IPS-18c (cell line): ENCODE results near the gene RNF112.

Experiments
- H3K4me3 ChIP-seq: 2 replicates; pipeline ENCODE4 v1.7.0; 2013; ENCODE audit warnings: low read depth, mild to moderate bottlenecking, low read length, moderate library complexity; ENCODE audit not compliant: insufficient read depth
- H3K9me3 ChIP-seq: one replicate; pipeline ENCODE4 v1.6.1; 2013; ENCODE audit warnings: mild to moderate bottlenecking, low read length, moderate library complexity; ENCODE audit not compliant: control insufficient read depth, insufficient read depth

Gene RNF112, protein sequence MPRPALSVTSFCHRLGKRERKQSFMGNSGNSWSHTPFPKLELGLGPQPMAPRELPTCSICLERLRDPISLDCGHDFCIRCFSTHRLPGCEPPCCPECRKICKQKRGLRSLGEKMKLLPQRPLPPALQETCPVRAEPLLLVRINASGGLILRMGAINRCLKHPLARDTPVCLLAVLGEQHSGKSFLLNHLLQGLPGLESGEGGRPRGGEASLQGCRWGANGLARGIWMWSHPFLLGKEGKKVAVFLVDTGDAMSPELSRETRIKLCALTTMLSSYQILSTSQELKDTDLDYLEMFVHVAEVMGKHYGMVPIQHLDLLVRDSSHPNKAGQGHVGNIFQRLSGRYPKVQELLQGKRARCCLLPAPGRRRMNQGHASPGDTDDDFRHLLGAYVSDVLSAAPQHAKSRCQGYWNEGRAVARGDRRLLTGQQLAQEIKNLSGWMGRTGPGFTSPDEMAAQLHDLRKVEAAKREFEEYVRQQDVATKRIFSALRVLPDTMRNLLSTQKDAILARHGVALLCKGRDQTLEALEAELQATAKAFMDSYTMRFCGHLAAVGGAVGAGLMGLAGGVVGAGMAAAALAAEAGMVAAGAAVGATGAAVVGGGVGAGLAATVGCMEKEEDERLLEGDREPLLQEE

GRCh38 chr17:19410875-19411620, at the start of gene RNF112:
RNF112 (plus strand) TSS chr17:19411232; CDS start chr17:19411409, 177 bp downstream.
- Histone ChIP-seq H3K9me3 (no peaks in the 10 kb centered on the region), H3K4me3 (no peak within 1 kb of the TSS)

GRCh38 chr17:19361326-19361725, 49.7 kb upstream of the RNF112 start:
- H3K9me3 ChIP-seq = no peaks in the 10 kb centered on the region
- no peak overlapping the region for H3K4me3 ChIP-seq

GRCh38 chr17:19361944-19362276, 49.1 kb upstream of the RNF112 start:
- Histone ChIP-seq H3K9me3 (no peaks in the 10 kb centered on the region), H3K4me3 (peak overlapping the region; percentile 77)

GRCh38 chr17:19362277-19363113, 48.5 kb upstream of the RNF112 start, which contains the start of gene B9D1:
B9D1 (minus strand) TSS chr17:19362723; CDS start chr17:19362569, 154 bp downstream.
- H3K4me3 ChIP-seq = peak within 1 kb of the TSS; percentile 77
- no peaks in the 10 kb centered on the region for H3K9me3 ChIP-seq

GRCh38 chr17:19363114-19363438, 48.0 kb upstream of the RNF112 start:
- peak overlapping the region; percentile 77; the same call in 1 of the 2 replicates for H3K4me3 ChIP-seq
- no peaks in the 10 kb centered on the region for H3K9me3 ChIP-seq

DNA sequence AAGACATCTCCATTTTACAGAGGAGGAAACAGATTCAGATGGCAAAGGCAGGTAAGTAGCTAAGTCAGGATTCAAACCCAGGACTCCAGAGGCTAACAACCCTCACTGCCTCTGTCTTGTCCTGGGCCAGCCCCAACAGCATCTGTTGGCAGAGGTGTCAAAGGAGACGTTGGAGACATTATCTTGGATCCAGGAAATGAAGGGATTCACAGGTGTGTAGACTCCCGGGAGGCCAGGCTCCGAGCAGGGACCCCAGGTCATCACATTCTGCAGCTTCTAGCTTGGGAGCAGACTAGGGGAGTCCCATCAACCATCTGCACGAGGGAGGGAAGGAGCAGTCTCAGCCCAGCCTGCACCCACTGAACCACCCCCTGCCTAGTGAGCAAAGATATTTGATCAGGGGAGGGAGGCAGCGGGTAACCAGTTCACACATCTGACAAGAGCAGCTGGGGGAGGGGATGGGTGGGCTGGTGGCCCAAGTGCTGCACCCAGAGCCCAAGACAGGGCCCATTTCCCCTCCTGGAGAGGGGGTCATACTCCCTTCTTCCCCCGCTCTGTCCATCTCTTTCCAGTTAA, 47.5 kb upstream of the RNF112 start:
- Histone ChIP-seq H3K4me3 (no peak overlapping the region), H3K9me3 (no peaks in the 10 kb centered on the region)

- H3K4me3 ChIP-seq = no peak overlapping the region
- no peaks in the 10 kb centered on the region for H3K9me3 ChIP-seq
These were observed 46.1 kb upstream of the RNF112 start for GRCh38 chr17:19364699-19365498.

- Histone ChIP-seq H3K9me3 (no peaks in the 10 kb centered on the region), H3K4me3 (no peak overlapping the region)
These were observed 45.6 kb upstream of the RNF112 start for GRCh38 chr17:19365499-19365817.

DNA sequence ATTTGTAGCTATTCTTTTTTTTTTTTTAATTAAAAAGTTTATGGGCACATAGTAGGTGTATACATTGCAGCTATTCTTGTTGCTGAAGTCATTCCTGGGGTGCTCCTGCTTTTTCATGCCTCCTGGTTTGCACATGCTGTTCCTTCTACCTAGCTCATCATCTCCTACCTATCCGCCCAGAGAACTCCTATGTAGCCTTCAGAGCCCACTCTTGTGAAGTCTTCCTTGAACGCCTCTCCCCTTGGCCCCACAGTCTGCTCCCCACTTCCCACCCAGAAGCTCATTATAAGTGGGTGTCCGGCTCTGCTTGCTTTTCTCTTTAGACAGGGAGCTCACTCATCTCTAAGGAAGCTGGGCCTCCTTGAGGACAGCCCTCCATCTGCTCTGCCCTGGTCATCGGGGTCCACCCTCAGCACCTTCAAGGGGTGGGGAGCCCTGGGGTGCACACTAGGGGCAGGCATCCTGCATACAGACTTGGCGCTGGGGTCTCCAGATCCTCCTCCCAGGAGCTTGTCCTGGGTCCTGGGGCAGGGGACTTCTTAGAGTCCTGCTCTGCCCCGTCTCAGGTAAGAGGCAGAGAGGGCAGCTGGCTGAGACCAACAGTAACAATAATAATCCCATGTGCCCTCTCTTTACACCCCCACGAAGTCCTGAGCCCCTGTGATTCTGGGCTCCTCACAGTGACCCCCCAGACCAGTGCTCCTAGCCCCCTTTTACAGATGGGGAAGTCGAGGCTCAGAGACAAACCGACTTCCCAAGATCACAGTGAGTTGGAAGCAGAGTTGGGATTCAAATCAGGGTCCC, 45.0 kb upstream of the RNF112 start:
- H3K4me3 ChIP-seq = no peak overlapping the region

GRCh38 chr17:19366637-19366972, 44.4 kb upstream of the RNF112 start:
- H3K9me3 ChIP-seq = no peaks in the 10 kb centered on the region
- H3K4me3 ChIP-seq = no peak overlapping the region

More for the DNA sequence above, 45.0 kb upstream of the RNF112 start:
- no peaks in the 10 kb centered on the region for H3K9me3 ChIP-seq

DNA sequence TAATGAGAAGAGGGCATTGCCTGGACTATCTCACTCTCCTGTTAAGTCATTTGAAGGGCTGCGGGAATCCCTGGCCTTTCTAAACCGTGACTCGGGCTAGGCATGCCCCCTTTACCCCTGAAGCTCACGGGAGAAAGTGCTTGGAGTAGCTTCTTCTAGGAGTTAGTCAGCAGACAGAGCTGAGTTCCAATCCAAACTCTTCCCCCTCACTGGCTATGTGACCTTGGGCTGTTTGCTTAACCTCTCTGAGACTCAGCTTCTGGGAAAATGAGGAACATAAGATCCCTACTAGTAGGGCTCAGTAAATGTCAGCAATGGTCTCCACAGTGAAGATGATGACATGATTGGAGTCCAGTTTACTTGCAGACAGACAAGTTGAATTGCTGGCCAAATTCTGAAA, 42.8 kb upstream of the RNF112 start:
- no peaks in the 10 kb centered on the region for H3K9me3 ChIP-seq
- H3K4me3 ChIP-seq = no peak overlapping the region

DNA sequence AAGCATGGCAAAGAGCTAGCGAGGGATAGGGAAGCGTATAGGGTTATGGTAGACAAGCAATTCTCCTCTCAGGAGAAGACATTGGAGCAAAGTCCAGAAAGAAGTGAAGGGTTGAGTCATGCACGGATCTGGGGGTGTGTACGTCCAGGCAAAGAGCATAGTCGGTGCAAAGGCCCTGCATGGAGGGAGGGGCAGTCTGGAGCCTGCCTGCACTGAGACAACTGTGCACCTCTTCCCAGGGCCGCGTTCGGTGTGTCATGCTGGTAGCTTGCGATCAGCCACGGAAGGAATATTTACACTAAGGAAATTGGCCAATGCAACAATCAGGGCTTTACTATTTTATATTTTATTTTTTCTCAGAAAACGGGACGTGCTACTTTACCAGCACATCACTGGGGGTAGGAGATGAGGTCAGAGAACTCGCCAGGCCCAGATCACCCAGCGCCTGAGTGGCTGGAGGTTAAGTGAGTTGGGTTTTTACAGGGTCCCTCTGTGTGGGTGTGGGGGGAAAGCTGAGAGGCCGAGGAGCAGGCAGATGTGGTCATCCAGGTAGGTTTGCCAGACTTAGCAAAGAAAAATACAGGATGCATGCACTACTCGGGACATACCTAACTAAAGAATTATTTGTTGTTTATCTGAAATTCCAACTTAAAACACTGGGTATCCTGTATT, 41.8 kb upstream of the RNF112 start:
- H3K4me3 ChIP-seq = no peak overlapping the region
- no peaks in the 10 kb centered on the region for H3K9me3 ChIP-seq

- no peak overlapping the region for H3K4me3 ChIP-seq
- no peaks in the 10 kb centered on the region for H3K9me3 ChIP-seq
These were observed 41.1 kb upstream of the RNF112 start for GRCh38 chr17:19369846-19370492.

DNA sequence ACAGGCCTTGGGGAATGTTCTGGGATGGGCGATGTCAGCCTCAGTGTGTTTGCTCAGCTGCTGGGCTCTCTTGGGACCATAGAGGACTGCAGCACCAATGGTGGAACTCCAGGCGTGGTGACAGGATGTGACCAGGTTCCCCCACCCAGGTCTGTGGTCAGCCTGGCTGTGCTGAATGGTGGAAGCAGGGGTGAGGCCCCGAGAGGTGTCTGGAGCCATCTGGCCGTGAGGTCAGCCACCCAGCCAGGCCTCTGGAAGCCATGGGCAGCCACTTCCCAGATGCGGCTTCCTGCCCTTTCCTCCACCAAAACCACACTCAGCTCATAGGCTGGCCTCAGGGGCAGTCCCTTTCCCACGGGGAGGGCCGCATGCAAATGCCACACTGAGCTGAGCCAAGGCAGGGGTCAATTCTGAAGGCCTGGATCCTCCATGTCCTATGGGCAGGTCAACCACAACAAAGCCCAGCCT, 40.5 kb upstream of the RNF112 start:
- H3K9me3 ChIP-seq = no peaks in the 10 kb centered on the region
- no peak overlapping the region for H3K4me3 ChIP-seq
